Liver (tissue), 9 donors: ENCODE measurements around the gene CYSRT1. TPM values are rescaled to one million over a fixed set of nuclear protein-coding genes. Genes with fewer than 3 reads are reported as not detected.

ENCODE experiments used
- DNase-seq: peaks from one replicate; pipeline ENCODE4 v3.0.0-alpha.2; 2017; ENCODE audit warnings: low spot score
- H3K27ac ChIP-seq, 2 donors: one replicate each; pipeline ENCODE4 v1.7.0; 2013; ENCODE audit warnings: inconsistent platforms in 2 of 2, low read length in 2 of 2, control low read depth in 1 of 2, low read depth in 1 of 2, mild to moderate bottlenecking in 1 of 2
- H3K27me3 ChIP-seq, 4 donors: one replicate each; pipeline versions ENCODE4 v1.6.1 to v1.7.0; 2013; ENCODE audit warnings: low read length in 3 of 4, inconsistent platforms in 1 of 4, mild to moderate bottlenecking in 1 of 4, moderate library complexity in 1 of 4; ENCODE audit not compliant: control insufficient read depth in 4 of 4, insufficient read depth in 4 of 4
- H3K36me3 ChIP-seq, 4 donors: one replicate each; pipeline versions ENCODE4 v1.6.1 to v1.7.0; 2013; ENCODE audit warnings: low read length in 3 of 4, mild to moderate bottlenecking in 3 of 4, low read depth in 1 of 4, moderate library complexity in 1 of 4; ENCODE audit not compliant: control insufficient read depth in 4 of 4, insufficient read depth in 3 of 4
- H3K4me1 ChIP-seq, 4 donors: one replicate each; pipeline versions ENCODE4 v1.6.1 to v1.7.0; 2013; ENCODE audit warnings: low read length in 3 of 4, mild to moderate bottlenecking in 3 of 4, moderate library complexity in 1 of 4; ENCODE audit not compliant: control insufficient read depth in 4 of 4, insufficient read depth in 4 of 4
- H3K4me3 ChIP-seq, 3 donors: one replicate each; pipeline versions ENCODE4 v1.6.1 to v1.7.0; 2013; ENCODE audit warnings: low read length in 3 of 3, control low read depth in 1 of 3, low read depth in 1 of 3, mild to moderate bottlenecking in 1 of 3
- H3K9ac ChIP-seq, 2 donors: one replicate each; pipeline ENCODE4 v1.7.0; 2013; ENCODE audit warnings: low read length in 2 of 2, mild to moderate bottlenecking in 2 of 2, moderate library complexity in 2 of 2, control low read depth in 1 of 2, low read depth in 1 of 2
- H3K9me3 ChIP-seq, 4 donors: one replicate each; pipeline versions ENCODE4 v1.6.1 to v1.7.0; 2013; ENCODE audit warnings: low read length in 3 of 4; ENCODE audit not compliant: control insufficient read depth in 4 of 4
- EGR1 ChIP-seq, 2 donors: IDR thresholded peaks; 2 replicates each; pipeline ENCODE4 v1.6.1; 2016 to 2018; ENCODE audit warnings: antibody characterized with exemption in 2 of 2, low read depth in 2 of 2
- FOXA1 ChIP-seq: IDR thresholded peaks from 2 replicates; pipeline ENCODE4 v1.6.1; 2016; ENCODE audit warnings: antibody characterized with exemption
- FOXA2 ChIP-seq: IDR thresholded peaks from 2 replicates; pipeline ENCODE4 v1.6.1; 2016; ENCODE audit warnings: antibody characterized with exemption
- GABPA ChIP-seq, 2 donors: IDR thresholded peaks in 1 of 2; conservative IDR thresholded peaks in 1 of 2; 2 replicates each; pipeline ENCODE4 v1.6.1; 2016; ENCODE audit warnings: antibody characterized with exemption in 2 of 2, mild to moderate bottlenecking in 1 of 2, moderate library complexity in 1 of 2
- HNF4A ChIP-seq, 2 donors: conservative IDR thresholded peaks; 2 replicates each; pipeline ENCODE4 v1.6.1; 2016; ENCODE audit warnings: antibody characterized with exemption in 2 of 2, mild to moderate bottlenecking in 2 of 2
- HNF4G ChIP-seq: IDR thresholded peaks from 2 replicates; pipeline ENCODE4 v1.6.1; 2016; ENCODE audit warnings: antibody characterized with exemption
- JUND ChIP-seq, 2 donors: IDR thresholded peaks; 2 replicates each; pipeline ENCODE4 v1.6.1; 2016; ENCODE audit warnings: antibody characterized with exemption in 2 of 2
- MAX ChIP-seq: IDR thresholded peaks from 2 replicates; pipeline ENCODE4 v1.6.1; 2016; ENCODE audit warnings: antibody characterized with exemption
- NR2F2 ChIP-seq: IDR thresholded peaks from 2 replicates; pipeline ENCODE4 v1.6.1; 2016; ENCODE audit warnings: antibody characterized with exemption
- RAD21 ChIP-seq, 2 donors: IDR thresholded peaks; 2 replicates each; pipeline ENCODE4 v1.6.1; 2016; ENCODE audit warnings: antibody characterized with exemption in 2 of 2, mild to moderate bottlenecking in 2 of 2
- REST ChIP-seq: IDR thresholded peaks from 2 replicates; pipeline ENCODE4 v1.6.1; 2016; ENCODE audit warnings: antibody characterized with exemption, mild to moderate bottlenecking
- RXRA ChIP-seq, 2 donors: IDR thresholded peaks; 2 replicates each; pipeline ENCODE4 v1.6.1; 2017 to 2018; ENCODE audit warnings: antibody characterized with exemption in 2 of 2, mild to moderate bottlenecking in 1 of 2
- SP1 ChIP-seq: IDR thresholded peaks from 2 replicates; pipeline ENCODE4 v1.6.1; 2018; ENCODE audit warnings: antibody characterized with exemption, mild to moderate bottlenecking
- TAF1 ChIP-seq: conservative IDR thresholded peaks from 2 replicates; pipeline ENCODE4 v1.6.1; 2016; ENCODE audit warnings: antibody characterized with exemption, mild to moderate bottlenecking
- YY1 ChIP-seq: IDR thresholded peaks from 2 replicates; pipeline ENCODE4 v1.6.1; 2016; ENCODE audit warnings: antibody characterized with exemption, mild to moderate bottlenecking
- WGBS: extraction: QIAGEN DNeasy Blood & Tissue Kit; methylation state at CpG from one replicate; pipeline ENCODE4 v1.1.7; 2013; 5-methylcytosine and 5-hydroxymethylcytosine counted together
- polyA plus RNA-seq, 2 donors: library from polyadenylated mRNA; stranded (reverse) in 1 of 2; unstranded in 1 of 2; fragments of 200-250 nt in 1 of 2; fragments of >200 nt in 1 of 2; fragmentation: Nextera tagmentation in 1 of 2; extraction: Ambion mirVana in 1 of 2; gene quantifications; one replicate each; pipeline versions ENCODE4 v1.2.1 to v1.2.3, GENCODE V29; 2013 to 2015
- total RNA-seq, 2 donors: library from RNA; depleted of rRNA; stranded (reverse); fragments of >200 nt; gene quantifications; one replicate each; pipeline ENCODE4 v1.2.3, GENCODE V29; 2014
- TF ChIP-seq, protein P1 (sequence below): IDR thresholded peaks from 2 replicates; pipeline ENCODE4 v1.6.1; 2016; ENCODE audit warnings: antibody characterized with exemption
- TF ChIP-seq, protein P2 (sequence below): fragments of 150-350 bp; IDR thresholded peaks from 2 replicates; pipeline ENCODE4 v1.5.1; 2017; ENCODE audit warnings: improper control_type of control experiment, low read depth, low read length; ENCODE audit not compliant: missing input control
- TF ChIP-seq, protein P3 (sequence below): IDR thresholded peaks from 2 replicates; pipeline ENCODE4 v1.6.1; 2016; ENCODE audit warnings: antibody characterized with exemption
- donor health status: healthy.
- donor health status: healthy.
- donor health status: healthy.
- donor health status: healthy.
- donor health status: healthy.

Gene CYSRT1
- total and polyA plus RNA-seq, 4 donors: 0.14 to 0.50 (median 0.20) TPM

DNA sequence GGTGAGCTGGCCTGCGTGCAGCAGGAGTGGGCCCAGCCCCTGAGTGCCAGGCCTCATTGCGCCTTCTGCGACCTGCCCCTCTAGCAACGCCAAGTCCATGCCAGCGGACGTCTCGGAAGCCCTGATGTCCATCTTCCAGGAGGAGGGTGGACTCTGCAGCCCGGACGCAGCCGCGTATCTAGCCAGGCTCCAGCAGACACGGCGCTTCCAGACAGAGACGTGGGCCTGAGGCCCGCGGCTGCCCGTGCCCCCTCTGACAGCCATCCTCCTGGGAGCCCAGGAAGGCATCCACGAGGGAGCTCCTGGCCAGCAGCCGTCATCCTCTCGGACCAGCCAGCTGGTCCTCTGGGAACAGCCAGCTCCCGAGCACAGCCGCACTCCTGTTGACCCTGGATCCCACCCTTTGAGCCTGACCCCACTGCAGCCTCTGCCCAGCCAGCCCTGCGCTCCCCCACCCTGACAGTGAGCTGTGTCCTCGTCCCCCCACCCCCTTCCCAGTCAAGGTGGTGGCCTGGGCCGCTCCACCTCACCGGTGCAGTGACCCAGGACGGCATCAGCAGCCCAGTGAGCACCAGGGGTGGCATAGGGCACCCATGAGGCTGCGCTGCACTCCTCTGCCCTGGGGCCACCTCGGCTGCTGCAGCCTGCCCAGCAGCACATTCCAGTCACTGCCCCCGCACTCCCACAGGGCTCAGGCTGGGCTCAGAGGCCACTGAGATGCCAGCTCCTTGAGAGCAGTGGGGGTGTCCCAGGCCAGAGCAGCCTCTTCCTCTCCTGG is 8.6 kb upstream of the CYSRT1 start:
- H3K9me3 ChIP-seq: no peaks in the 10 kb centered on the region
- TF ChIP-seq RAD21 (IDR thresholded peaks at IDR 0.05) (no peak), NR2F2 (no peak), GABPA (IDR thresholded peaks at IDR 0.05 in 1 of 2, conservative IDR thresholded peaks at IDR 0.05 in 1 of 2) (no peak), SP1 (no peak), TAF1 (no peak), HNF4G (no peak), FOXA1 (no peak), YY1 (no peak), RXRA (IDR thresholded peaks at IDR 0.05) (no peak), JUND (IDR thresholded peaks at IDR 0.05) (no peak), HNF4A (conservative IDR thresholded peaks at IDR 0.05) (no peak), FOXA2 (no peak), EGR1 (IDR thresholded peaks at IDR 0.05; ENCODE audit: low read depth in 2 of 2) (no peak), MAX (no peak), REST (no peak)
- TF ChIP-seq, protein P1, sequence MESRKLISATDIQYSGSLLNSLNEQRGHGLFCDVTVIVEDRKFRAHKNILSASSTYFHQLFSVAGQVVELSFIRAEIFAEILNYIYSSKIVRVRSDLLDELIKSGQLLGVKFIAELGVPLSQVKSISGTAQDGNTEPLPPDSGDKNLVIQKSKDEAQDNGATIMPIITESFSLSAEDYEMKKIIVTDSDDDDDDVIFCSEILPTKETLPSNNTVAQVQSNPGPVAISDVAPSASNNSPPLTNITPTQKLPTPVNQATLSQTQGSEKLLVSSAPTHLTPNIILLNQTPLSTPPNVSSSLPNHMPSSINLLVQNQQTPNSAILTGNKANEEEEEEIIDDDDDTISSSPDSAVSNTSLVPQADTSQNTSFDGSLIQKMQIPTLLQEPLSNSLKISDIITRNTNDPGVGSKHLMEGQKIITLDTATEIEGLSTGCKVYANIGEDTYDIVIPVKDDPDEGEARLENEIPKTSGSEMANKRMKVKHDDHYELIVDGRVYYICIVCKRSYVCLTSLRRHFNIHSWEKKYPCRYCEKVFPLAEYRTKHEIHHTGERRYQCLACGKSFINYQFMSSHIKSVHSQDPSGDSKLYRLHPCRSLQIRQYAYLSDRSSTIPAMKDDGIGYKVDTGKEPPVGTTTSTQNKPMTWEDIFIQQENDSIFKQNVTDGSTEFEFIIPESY: no peak
- TF ChIP-seq, protein P2, sequence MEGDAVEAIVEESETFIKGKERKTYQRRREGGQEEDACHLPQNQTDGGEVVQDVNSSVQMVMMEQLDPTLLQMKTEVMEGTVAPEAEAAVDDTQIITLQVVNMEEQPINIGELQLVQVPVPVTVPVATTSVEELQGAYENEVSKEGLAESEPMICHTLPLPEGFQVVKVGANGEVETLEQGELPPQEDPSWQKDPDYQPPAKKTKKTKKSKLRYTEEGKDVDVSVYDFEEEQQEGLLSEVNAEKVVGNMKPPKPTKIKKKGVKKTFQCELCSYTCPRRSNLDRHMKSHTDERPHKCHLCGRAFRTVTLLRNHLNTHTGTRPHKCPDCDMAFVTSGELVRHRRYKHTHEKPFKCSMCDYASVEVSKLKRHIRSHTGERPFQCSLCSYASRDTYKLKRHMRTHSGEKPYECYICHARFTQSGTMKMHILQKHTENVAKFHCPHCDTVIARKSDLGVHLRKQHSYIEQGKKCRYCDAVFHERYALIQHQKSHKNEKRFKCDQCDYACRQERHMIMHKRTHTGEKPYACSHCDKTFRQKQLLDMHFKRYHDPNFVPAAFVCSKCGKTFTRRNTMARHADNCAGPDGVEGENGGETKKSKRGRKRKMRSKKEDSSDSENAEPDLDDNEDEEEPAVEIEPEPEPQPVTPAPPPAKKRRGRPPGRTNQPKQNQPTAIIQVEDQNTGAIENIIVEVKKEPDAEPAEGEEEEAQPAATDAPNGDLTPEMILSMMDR: no peak
- TF ChIP-seq, protein P3, sequence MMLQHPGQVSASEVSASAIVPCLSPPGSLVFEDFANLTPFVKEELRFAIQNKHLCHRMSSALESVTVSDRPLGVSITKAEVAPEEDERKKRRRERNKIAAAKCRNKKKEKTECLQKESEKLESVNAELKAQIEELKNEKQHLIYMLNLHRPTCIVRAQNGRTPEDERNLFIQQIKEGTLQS: no peak
- peaks cover 0 to 5% (median under 1%) of the 10 kb centered on the region in 4 donors for H3K36me3 ChIP-seq
- DNase-seq: no peak
- H3K4me1 ChIP-seq: peaks cover 0 to 12% (median 5%) of the 10 kb centered on the region in 4 donors
- H3K27ac ChIP-seq: no peak overlapping the region
- H3K9ac ChIP-seq: no peak overlapping the region
- H3K4me3 ChIP-seq: no peak overlapping the region
- H3K27me3 ChIP-seq: no peaks in the 10 kb centered on the region
- WGBS: 95% methylated on average over 30 of the region's 30 CpGs
